H1 (cell line): ENCODE measurements around the gene SAE1. TPM values are rescaled to one million over a fixed set of nuclear protein-coding genes. Genes with fewer than 3 reads are reported as not detected.

Source experiments
- ASH2L ChIP-seq: fragments of 200-600, 300-600 bp; sonication (generic); IDR thresholded peaks from one replicate; pipeline ENCODE4 v1.7.1; 2017; ENCODE audit warnings: low read length
- BCL11A ChIP-seq, 2 experiments: IDR thresholded peaks; one replicate each; pipeline ENCODE4 v1.6.1; 2011; ENCODE audit warnings: low read depth in 2 of 2, low read length in 2 of 2, mild to moderate bottlenecking in 2 of 2
- BRCA1 ChIP-seq: IDR thresholded peaks from 2 replicates; pipeline ENCODE4 v1.6.1; 2012; ENCODE audit warnings: low read depth, low read length, improper control_type of control experiment
- CBX8 ChIP-seq: fragments of 300-800, 300-1000 bp; sonication (generic); IDR thresholded peaks from 2 replicates; pipeline ENCODE4 v1.7.1; 2016; ENCODE audit warnings: low read depth, low read length, borderline replicate concordance
- CTBP2 ChIP-seq: IDR thresholded peaks from 2 replicates; pipeline ENCODE4 v1.7.0; 2011; ENCODE audit warnings: borderline replicate concordance, mild to moderate bottlenecking, moderate library complexity, mixed read lengths, low read length; ENCODE audit not compliant: insufficient read depth, insufficient read length
- EP300 ChIP-seq, 2 experiments: IDR thresholded peaks; 1 replicate in 1 of 2; 2 replicates in 1 of 2; pipeline ENCODE4 v1.6.1; 2011 to 2012; ENCODE audit warnings: low read depth in 2 of 2, low read length in 2 of 2, mild to moderate bottlenecking in 2 of 2, borderline replicate concordance in 1 of 2, inconsistent platforms in 1 of 2, moderate library complexity in 1 of 2
- FOSL1 ChIP-seq: IDR thresholded peaks from 2 replicates; pipeline ENCODE4 v1.6.1; 2011; ENCODE audit warnings: mild to moderate bottlenecking, low read depth, low read length, moderate library complexity; ENCODE audit not compliant: insufficient read depth
- GTF2F1 ChIP-seq: IDR thresholded peaks from 2 replicates; pipeline ENCODE4 v1.6.1; 2012; ENCODE audit warnings: low read depth, low read length, improper control_type of control experiment, borderline replicate concordance
- JUN ChIP-seq: IDR thresholded peaks from 2 replicates; pipeline ENCODE4 v1.6.1; 2011; ENCODE audit warnings: low read depth, mild to moderate bottlenecking, improper control_type of control experiment, low read length
- JUND ChIP-seq: IDR thresholded peaks from 2 replicates; pipeline ENCODE4 v1.6.1; 2011; ENCODE audit warnings: mild to moderate bottlenecking, improper control_type of control experiment, low read length
- MAFK ChIP-seq: IDR thresholded peaks from 2 replicates; pipeline ENCODE4 v1.6.1; 2012; ENCODE audit warnings: low read depth, mild to moderate bottlenecking, improper control_type of control experiment, low read length
- NRF1 ChIP-seq: IDR thresholded peaks from 2 replicates; pipeline ENCODE4 v1.6.1; 2011; ENCODE audit warnings: mild to moderate bottlenecking, low read depth, low read length, improper control_type of control experiment
- POLR2A ChIP-seq, 2 experiments: IDR thresholded peaks; 1 replicate in 1 of 2; 2 replicates in 1 of 2; pipeline ENCODE4 v1.6.1; 2011; ENCODE audit warnings: low read depth in 2 of 2, low read length in 2 of 2, mild to moderate bottlenecking in 2 of 2; ENCODE audit errors: control extremely low read depth in 1 of 2
- POLR2AphosphoS5 ChIP-seq: IDR thresholded peaks from 2 replicates; pipeline ENCODE4 v1.6.1; 2011; ENCODE audit warnings: low read depth, low read length
- POU5F1 ChIP-seq: IDR thresholded peaks from 2 replicates; pipeline ENCODE4 v1.6.1; 2011; ENCODE audit warnings: low read depth, mild to moderate bottlenecking, low read length, moderate library complexity
- RFX5 ChIP-seq: IDR thresholded peaks from 2 replicates; pipeline ENCODE4 v1.6.1; 2011; ENCODE audit warnings: low read depth, low read length, improper control_type of control experiment, borderline replicate concordance
- RNF2 ChIP-seq: fragments of 200-900, 300-1000 bp; sonication (generic); IDR thresholded peaks from 2 replicates; pipeline ENCODE4 v1.7.1; 2016; ENCODE audit warnings: borderline replicate concordance, low read depth, mild to moderate bottlenecking, antibody characterized with exemption, low read length; ENCODE audit not compliant: poor library complexity, severe bottlenecking; ENCODE audit errors: missing control alignments
- SIRT6 ChIP-seq: IDR thresholded peaks from one replicate; pipeline ENCODE4 v1.7.1; 2012; ENCODE audit warnings: low read length, inconsistent platforms
- SIX5 ChIP-seq: IDR thresholded peaks from 2 replicates; pipeline ENCODE4 v1.6.1; 2011; ENCODE audit warnings: mild to moderate bottlenecking, low read depth, low read length
- SUZ12 ChIP-seq: fragments of 200-600 bp; sonication (generic); IDR thresholded peaks from 2 replicates; pipeline ENCODE4 v1.6.1; 2012; ENCODE audit warnings: mild to moderate bottlenecking, inconsistent platforms, low read length, moderate library complexity, mixed read lengths
- TBP ChIP-seq: IDR thresholded peaks from 2 replicates; pipeline ENCODE4 v1.6.1; 2011; ENCODE audit warnings: low read depth, low read length, improper control_type of control experiment
- TCF12 ChIP-seq: IDR thresholded peaks from 2 replicates; pipeline ENCODE4 v1.6.1; 2011; ENCODE audit warnings: low read depth, mild to moderate bottlenecking, low read length
- TEAD4 ChIP-seq: IDR thresholded peaks from 2 replicates; pipeline ENCODE4 v1.6.1; 2012; ENCODE audit warnings: low read depth, low read length, inconsistent platforms, mixed read lengths
- ZNF274 ChIP-seq: IDR thresholded peaks from 2 replicates; pipeline ENCODE4 v1.7.0; 2012; ENCODE audit warnings: low read length, borderline replicate concordance; ENCODE audit errors: extremely low read depth
- polyA plus RNA-seq, 7 experiments: library from polyadenylated mRNA; depleted of rRNA in 3 of 7; stranded (reverse) in 5 of 7; unstranded in 2 of 7; fragments of >200 nt in 5 of 7; fragments of 200-250 nt in 2 of 7; gene quantifications; 1 replicate in 5 of 7; 2 replicates in 1 of 7; 4 replicates in 1 of 7; pipeline versions ENCODE4 v1.2.1 to v1.2.3, GENCODE V29; 2011 to 2013; ENCODE audit warnings: missing spikeins in 2 of 7, mixed read lengths in 2 of 7
- total RNA-seq: library from RNA; stranded (reverse); fragmentation: NEBNext Ultra II Directional; extraction: Animal tissue kit (Norgen Biotek cat#: 25700); gene quantifications from 2 replicates; pipeline ENCODE4 v1.2.1, GENCODE V29; 2021
- TF ChIP-seq, protein P1 (sequence below): IDR thresholded peaks from 2 replicates; pipeline ENCODE4 v1.6.1; 2011; ENCODE audit warnings: low read length, improper control_type of control experiment

The SAE1 gene
- total and polyA plus RNA-seq, 2 of the 8 experiments (the other 6 are each of a cell fraction or from before 2014, with no cell fraction given): 213 to 268 TPM

DNA sequence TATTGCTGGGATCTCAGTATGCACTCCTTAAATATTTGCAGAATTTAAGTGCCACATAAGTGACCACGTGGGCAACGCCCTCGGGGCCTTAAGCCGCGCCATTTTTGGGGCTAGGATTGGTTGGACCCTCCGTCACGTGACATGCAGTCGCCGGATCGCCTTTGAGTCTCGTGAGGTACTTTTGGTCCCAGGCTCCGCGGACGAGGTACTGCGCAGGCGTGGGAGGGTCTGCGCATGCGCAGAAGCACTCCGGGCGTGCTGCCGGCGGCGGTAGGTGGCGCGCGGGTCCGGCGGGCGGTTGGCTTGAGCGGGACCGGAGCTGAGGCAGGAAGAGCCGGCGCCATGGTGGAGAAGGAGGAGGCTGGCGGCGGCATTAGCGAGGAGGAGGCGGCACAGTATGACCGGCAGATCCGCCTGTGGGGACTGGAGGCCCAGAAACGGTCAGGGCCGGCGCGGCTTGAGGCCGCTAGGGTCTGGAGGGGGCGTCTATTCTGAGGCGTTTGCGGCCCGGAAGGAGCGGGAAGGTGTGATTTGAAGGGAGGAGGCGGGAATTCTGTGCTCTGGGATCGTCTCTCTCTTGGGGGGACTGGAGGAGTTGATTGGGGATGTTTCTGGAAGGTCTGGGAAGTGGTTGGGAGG, at the start of gene SAE1 (continued):
- TF ChIP-seq ZNF274: no peak
- no peak for TF ChIP-seq JUND
- TF ChIP-seq NRF1: peak; percentile 79
- no peak for TF ChIP-seq CBX8
- no peak for TF ChIP-seq POU5F1
- no peak for TF ChIP-seq CTBP2
- peak; percentile 55 for TF ChIP-seq ASH2L
- no peak for TF ChIP-seq BRCA1
- TF ChIP-seq SIRT6: no peak
- no peak for TF ChIP-seq MAFK
- no peak for TF ChIP-seq SUZ12
- no peak; the same call in 1 of the 2 replicates for TF ChIP-seq GTF2F1
- no peak for TF ChIP-seq TCF12
- TF ChIP-seq, protein P1, sequence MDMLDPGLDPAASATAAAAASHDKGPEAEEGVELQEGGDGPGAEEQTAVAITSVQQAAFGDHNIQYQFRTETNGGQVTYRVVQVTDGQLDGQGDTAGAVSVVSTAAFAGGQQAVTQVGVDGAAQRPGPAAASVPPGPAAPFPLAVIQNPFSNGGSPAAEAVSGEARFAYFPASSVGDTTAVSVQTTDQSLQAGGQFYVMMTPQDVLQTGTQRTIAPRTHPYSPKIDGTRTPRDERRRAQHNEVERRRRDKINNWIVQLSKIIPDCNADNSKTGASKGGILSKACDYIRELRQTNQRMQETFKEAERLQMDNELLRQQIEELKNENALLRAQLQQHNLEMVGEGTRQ: peak; percentile 99
- TF ChIP-seq RNF2: no peak
- no peak for TF ChIP-seq BCL11A (IDR thresholded peaks at IDR 0.05; ENCODE audit: low read depth in 2 of 2, low read length in 2 of 2)
- no peak for TF ChIP-seq SIX5
- no peak for TF ChIP-seq FOSL1
- TF ChIP-seq TEAD4: no peak
- peak; percentile 78 to 84 for TF ChIP-seq POLR2A (IDR thresholded peaks at IDR 0.05; ENCODE audit: control extremely low read depth in 1 of 2, low read depth in 2 of 2, low read length in 2 of 2)
- TF ChIP-seq JUN: no peak
- no peak for TF ChIP-seq RFX5
- peak; percentile 88 for TF ChIP-seq POLR2AphosphoS5
- peak; percentile 83 for TF ChIP-seq TBP
- TF ChIP-seq EP300 (IDR thresholded peaks at IDR 0.05; ENCODE audit: borderline replicate concordance in 1 of 2, low read depth in 2 of 2, low read length in 2 of 2): no peak
